ENCODE results near the gene NOS3.
A peak's percentile ranks its signal among the peaks of the same experiment; 100 is the strongest.
"Not testable (repeated sequence)": the region's sequence is repeated elsewhere in the genome, so short reads cannot be mapped to it uniquely, and the experiment has no call there.

The NOS3 gene

DNA sequence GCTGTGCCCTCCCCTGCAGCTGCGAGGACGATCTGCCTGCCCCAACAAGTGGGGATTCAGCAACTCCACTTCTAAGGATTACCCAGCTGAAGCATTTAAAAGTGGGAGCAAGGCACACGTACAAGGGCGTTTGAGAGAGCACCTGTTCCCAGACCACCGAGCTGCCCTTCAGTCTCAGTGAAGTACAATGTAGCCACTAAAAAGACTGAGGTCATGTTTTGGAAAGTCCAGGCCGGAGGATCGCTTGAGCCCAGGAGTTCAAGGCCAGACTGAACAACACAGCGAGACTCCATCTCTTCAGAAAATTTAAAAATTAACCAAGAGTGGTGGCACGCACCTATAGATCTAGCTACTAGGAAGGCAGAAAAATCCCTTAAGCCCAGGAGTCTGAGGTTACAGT lies 14.7 kb downstream of the NOS3 start:
- no peak for DNase-seq

- DNase-seq = no peak
Observed at GRCh38 chr7:151006590-151007300, 15.9 kb downstream of the NOS3 start.

- no peak for DNase-seq
Observed at GRCh38 chr7:151007469-151007898, 16.7 kb downstream of the NOS3 start.

GRCh38 chr7:151008143-151008510 lies 17.3 kb downstream of the NOS3 start:
- DNase-seq = no peak

- peak; percentile 48 to 49 for DNase-seq
Observed at GRCh38 chr7:151008511-151009323, 17.9 kb downstream of the NOS3 start.

DNA sequence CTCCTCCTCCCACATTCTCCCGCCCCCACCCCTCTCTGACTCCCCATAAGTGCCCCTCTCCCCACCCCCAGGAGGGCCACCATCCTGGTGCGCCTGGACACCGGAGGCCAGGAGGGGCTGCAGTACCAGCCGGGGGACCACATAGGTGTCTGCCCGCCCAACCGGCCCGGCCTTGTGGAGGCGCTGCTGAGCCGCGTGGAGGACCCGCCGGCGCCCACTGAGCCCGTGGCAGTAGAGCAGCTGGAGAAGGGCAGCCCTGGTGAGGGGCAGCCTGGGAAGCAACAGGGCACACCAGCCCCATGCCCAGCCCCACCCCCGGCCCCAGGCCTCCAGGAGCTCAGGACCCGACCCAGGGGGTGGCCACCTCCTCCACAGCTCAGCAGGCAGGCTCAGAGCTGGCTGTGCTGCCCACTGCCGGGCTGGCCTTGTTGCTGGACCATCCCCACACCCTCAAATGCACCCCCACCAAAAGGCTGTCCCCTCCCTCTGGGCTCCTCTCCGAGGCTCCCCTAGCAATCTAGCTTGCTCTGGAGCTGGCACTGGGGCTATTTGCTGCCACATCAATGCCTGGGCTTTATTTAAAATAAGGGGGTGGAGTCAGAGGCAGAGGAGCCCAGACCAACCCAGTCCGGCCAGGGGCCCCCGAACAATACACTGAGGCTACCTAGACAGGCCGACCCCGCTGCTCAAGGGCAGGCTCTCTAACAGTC lies 18.7 kb downstream of the NOS3 start:
- DNase-seq = no peak

DNA sequence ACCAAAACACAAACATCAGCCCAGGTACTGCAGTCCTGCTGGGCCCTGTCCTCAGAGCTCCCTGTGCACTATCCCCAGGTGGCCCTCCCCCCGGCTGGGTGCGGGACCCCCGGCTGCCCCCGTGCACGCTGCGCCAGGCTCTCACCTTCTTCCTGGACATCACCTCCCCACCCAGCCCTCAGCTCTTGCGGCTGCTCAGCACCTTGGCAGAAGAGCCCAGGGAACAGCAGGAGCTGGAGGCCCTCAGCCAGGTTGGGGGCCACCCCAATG lies 19.2 kb downstream of the NOS3 start:
- DNase-seq = no peak

DNA sequence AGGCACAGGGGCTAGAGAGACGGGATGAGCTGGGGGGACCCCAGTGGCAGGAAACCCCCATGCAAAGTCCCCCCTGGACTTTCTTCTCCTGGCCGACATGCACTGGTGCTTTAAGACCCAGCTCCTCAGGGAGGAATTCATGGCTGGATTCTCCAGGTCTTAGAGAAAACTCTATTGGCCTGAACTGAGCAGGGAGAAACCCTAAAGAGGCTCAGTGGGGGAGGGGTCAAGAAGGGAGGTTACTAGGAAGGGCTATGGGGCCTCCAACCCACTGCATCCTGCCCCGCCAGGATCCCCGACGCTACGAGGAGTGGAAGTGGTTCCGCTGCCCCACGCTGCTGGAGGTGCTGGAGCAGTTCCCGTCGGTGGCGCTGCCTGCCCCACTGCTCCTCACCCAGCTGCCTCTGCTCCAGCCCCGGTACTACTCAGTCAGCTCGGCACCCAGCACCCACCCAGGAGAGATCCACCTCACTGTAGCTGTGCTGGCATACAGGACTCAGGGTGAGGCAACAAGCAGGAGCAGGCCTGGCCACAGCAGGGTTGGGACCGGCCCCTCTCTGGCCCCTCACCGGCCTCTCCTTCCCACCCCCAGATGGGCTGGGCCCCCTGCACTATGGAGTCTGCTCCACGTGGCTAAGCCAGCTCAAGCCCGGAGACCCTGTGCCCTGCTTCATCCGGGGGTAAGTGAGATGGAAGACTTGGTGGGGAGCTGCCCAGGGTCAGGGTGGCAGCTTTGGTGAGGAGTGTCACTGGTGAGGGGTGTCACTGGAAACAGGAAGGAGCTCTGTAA lies 19.7 kb downstream of the NOS3 start:
- peak in 1 of 2 donors; percentile 12 for DNase-seq

DNA sequence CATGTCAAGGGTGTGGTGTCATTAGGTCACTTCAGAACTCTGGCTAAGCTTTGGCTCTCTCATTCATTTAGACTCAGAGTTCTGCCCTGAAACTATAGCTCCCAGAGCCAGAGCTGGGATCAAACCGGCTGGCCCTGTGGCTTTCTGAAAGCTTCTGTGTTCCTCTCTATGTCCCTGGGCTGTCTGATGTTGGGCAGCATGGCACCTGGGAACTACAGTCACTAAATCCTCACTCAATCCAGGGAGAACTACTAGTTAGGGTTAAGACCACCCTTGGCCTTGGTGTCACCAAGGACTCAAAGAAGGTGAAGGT lies 20.2 kb downstream of the NOS3 start:
- DNase-seq = no peak

DNA sequence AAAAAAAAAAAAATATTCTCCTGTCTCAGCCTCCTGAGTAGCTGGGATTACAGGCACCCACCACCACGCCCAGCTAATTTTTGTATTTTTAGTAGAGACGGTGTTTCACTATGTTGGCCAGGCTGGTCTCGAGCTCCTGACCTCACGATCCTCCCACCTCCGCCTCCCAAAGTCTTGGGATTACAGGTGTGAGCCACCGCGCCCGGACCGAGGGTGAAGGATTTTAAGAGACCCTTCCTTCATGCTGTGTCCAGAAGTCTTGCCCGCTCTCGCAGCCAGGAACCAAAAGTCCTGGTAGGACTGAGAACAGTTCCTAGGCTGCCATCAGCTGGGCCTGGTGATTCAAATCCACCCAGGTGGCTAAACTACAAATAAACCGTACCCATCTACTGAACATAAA lies 20.8 kb downstream of the NOS3 start:
- DNase-seq = not testable (repeated sequence)

- DNase-seq = no peak
Observed at GRCh38 chr7:151012031-151012692, 21.3 kb downstream of the NOS3 start.

- DNase-seq = peak in 1 of 2 donors; percentile 41
Observed at GRCh38 chr7:151012911-151013347, 22.1 kb downstream of the NOS3 start.

DNA sequence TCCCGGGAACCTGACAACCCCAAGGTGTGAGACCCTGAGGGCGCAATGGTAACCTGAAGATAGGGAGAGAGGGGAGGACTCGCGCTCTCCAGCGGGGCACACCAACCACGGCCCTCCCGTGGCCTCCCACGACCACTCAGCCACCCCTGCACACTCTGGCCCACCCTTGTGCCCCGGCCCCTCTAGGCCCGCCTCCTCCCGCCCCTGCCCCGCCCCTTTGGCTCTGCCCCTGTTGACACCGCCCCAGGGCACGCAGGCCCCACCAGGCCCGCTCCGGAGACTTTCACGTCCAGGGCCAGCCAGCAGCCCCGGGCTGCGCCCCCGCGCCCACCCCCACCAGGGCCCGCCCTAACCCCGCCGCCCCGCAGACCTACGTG lies 22.5 kb downstream of the NOS3 start:
- DNase-seq = no peak

GRCh38 chr7:151013733-151014497 lies 23.1 kb downstream of the NOS3 start:
- DNase-seq = peak; percentile 35 to 39

- DNase-seq = no peak
Observed at GRCh38 chr7:151014950-151015349, 24.1 kb downstream of the NOS3 start.

DNA sequence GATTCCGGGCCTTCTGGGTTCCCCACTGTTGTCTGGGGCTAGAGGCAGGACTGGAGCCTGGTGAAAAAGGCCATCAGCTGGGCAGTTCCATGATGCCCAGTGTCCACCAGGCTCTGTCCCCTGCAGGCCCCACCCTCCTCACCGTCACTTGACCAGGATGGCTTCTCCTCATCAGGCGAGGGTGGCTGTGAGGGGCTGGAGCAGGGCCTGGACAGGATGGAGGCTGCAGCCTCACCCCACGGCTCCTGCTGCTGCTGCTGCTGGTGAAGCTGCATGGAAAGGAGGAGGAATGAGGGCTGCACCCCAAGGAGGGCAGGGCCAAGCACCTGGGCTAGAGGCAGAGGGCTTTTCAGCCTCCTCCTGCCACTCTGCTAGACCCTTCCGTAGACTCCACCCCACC lies 25.1 kb downstream of the NOS3 start:
- no peak for DNase-seq

GRCh38 chr7:151016505-151016904 lies 25.7 kb downstream of the NOS3 start:
- DNase-seq = no peak

DNA sequence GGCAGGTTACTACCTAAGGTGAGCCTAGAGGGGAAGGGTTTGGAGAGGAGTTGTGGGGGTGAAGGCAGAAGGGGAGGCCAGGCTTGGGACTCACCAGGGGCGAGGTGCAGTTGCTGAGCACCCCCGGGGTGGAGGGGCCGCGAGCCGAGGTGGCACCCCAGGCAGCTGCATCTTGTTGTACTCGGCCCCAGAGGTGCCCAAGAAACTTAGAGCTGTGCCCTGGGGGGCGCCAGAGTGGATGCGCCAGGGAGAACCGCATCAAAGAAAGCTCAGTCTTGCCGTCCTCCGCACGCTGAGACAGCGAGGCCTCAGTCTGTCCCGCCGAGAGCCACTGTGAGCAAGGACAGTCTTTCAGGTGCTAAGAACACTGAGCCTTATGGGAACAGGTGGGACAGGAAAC lies 26.1 kb downstream of the NOS3 start:
- DNase-seq = no peak

DNA sequence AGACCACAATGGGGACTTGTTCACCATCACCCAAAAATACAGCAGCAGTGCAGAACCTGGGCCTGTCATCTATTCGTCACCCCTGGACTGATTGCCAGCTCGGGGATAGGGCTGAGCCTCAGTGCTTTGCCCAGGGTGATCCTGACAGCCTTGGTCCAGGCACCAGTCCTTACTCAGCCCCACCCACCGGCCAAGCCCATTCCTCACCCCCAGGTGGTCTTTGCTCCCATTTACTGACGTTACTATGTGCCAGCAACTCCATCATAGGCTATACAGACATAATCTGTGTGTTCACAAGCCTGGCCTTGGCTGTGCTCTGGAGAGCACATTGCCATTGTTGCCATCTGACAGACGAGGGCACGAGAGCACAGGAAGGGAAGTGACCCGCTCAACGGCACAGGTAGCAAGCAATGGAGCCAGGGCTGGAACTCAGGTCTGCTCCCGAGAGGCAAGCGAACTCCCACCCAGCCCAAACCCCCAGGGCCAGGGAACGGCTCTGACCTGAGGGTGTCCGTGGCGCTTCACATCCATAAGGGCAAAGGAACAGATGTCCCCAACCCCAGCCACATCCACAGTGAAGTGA lies 26.6 kb downstream of the NOS3 start:
- no peak for DNase-seq

- peak; percentile 8 to 10 for DNase-seq
Observed at GRCh38 chr7:151017953-151018420, 27.2 kb downstream of the NOS3 start.

GRCh38 chr7:151018421-151019129 lies 27.8 kb downstream of the NOS3 start:
- no peak for DNase-seq

Data from bone marrow (tissue), 2 donors.